ENCODE measurements around the gene KRTAP4-9. TPM values are rescaled to one million over a fixed set of nuclear protein-coding genes. Genes with fewer than 3 reads are reported as not detected.

Gene KRTAP4-9
- polyA plus RNA-seq, 4 donors: not detected

Other genes starting within 250 kb of the KRTAP4-9 start
- under 1 TPM in 1 of 4 donors, not detected in 3; 0.12 TPM for gene KRT12, start 238.2 kb upstream of the KRTAP4-9 start, polyA plus RNA-seq (ENCODE audit: insufficient read length in 4 of 4)
- under 1 TPM in 3 of 4 donors, not detected in 1; 0.08 to 1.00 (median 0.77) TPM for gene KRT20, start 220.1 kb upstream of the KRTAP4-9 start, polyA plus RNA-seq (ENCODE audit: insufficient read length in 4 of 4)
- 1 to 10 TPM in 3 of 4 donors, under 1 TPM in 1; 0.66 to 2.4 (median 1.8) TPM for gene KRT23, start 167.7 kb upstream of the KRTAP4-9 start, polyA plus RNA-seq (ENCODE audit: insufficient read length in 4 of 4)
- not detected for gene KRT39, start 138.4 kb upstream of the KRTAP4-9 start, polyA plus RNA-seq (ENCODE audit: insufficient read length in 4 of 4)
- under 1 TPM in 1 of 4 donors, not detected in 3; 0.03 TPM for gene KRT40, start 121.1 kb upstream of the KRTAP4-9 start, polyA plus RNA-seq (ENCODE audit: insufficient read length in 4 of 4)
- gene KRTAP3-3, start 111.2 kb upstream of the KRTAP4-9 start, polyA plus RNA-seq (ENCODE audit: insufficient read length in 4 of 4): not detected
- not detected for gene KRTAP3-2, start 105.5 kb upstream of the KRTAP4-9 start, polyA plus RNA-seq (ENCODE audit: insufficient read length in 4 of 4)
- not detected for gene KRTAP3-1, start 96.3 kb upstream of the KRTAP4-9 start, polyA plus RNA-seq (ENCODE audit: insufficient read length in 4 of 4)
- gene KRTAP1-5, start 78.2 kb upstream of the KRTAP4-9 start, polyA plus RNA-seq (ENCODE audit: insufficient read length in 4 of 4): not detected
- gene KRTAP1-4, start 75.2 kb upstream of the KRTAP4-9 start, polyA plus RNA-seq (ENCODE audit: insufficient read length in 4 of 4): not detected
- not detected for gene KRTAP1-3, start 70.5 kb upstream of the KRTAP4-9 start, polyA plus RNA-seq (ENCODE audit: insufficient read length in 4 of 4)
- not detected for gene KRTAP1-1, start 63.9 kb upstream of the KRTAP4-9 start, polyA plus RNA-seq (ENCODE audit: insufficient read length in 4 of 4)
- not detected for gene KRTAP2-1, start 58.1 kb upstream of the KRTAP4-9 start, polyA plus RNA-seq (ENCODE audit: insufficient read length in 4 of 4)
- not detected for gene KRTAP2-2, start 50.2 kb upstream of the KRTAP4-9 start, polyA plus RNA-seq (ENCODE audit: insufficient read length in 4 of 4)
- not detected for gene KRTAP2-3, start 45.3 kb upstream of the KRTAP4-9 start, polyA plus RNA-seq (ENCODE audit: insufficient read length in 4 of 4)
- not detected for gene KRTAP2-4, start 39.5 kb upstream of the KRTAP4-9 start, polyA plus RNA-seq (ENCODE audit: insufficient read length in 4 of 4)
- not detected for gene KRTAP4-7, start 21.2 kb upstream of the KRTAP4-9 start, polyA plus RNA-seq (ENCODE audit: insufficient read length in 4 of 4)
- gene KRTAP4-8, start 7.2 kb upstream of the KRTAP4-9 start, polyA plus RNA-seq (ENCODE audit: insufficient read length in 4 of 4): not detected
- not detected for gene KRTAP4-16, start 3.2 kb upstream of the KRTAP4-9 start, polyA plus RNA-seq (ENCODE audit: insufficient read length in 4 of 4)
- gene KRTAP4-11, start 13.0 kb downstream of the KRTAP4-9 start, polyA plus RNA-seq (ENCODE audit: insufficient read length in 4 of 4): not detected
- gene KRTAP4-12, start 18.8 kb downstream of the KRTAP4-9 start, polyA plus RNA-seq (ENCODE audit: insufficient read length in 4 of 4): not detected
- gene KRTAP4-6, start 35.2 kb downstream of the KRTAP4-9 start, polyA plus RNA-seq (ENCODE audit: insufficient read length in 4 of 4): not detected
- not detected for gene KRTAP4-5, start 44.4 kb downstream of the KRTAP4-9 start, polyA plus RNA-seq (ENCODE audit: insufficient read length in 4 of 4)
- gene KRTAP4-4, start 55.4 kb downstream of the KRTAP4-9 start, polyA plus RNA-seq (ENCODE audit: insufficient read length in 4 of 4): not detected
- not detected for gene KRTAP4-3, start 62.8 kb downstream of the KRTAP4-9 start, polyA plus RNA-seq (ENCODE audit: insufficient read length in 4 of 4)
- gene KRTAP4-2, start 72.8 kb downstream of the KRTAP4-9 start, polyA plus RNA-seq (ENCODE audit: insufficient read length in 4 of 4): not detected
- gene KRTAP4-1, start 79.5 kb downstream of the KRTAP4-9 start, polyA plus RNA-seq (ENCODE audit: insufficient read length in 4 of 4): not detected
- gene KRTAP9-1, start 84.5 kb downstream of the KRTAP4-9 start, polyA plus RNA-seq (ENCODE audit: insufficient read length in 4 of 4): not detected
- gene KRTAP9-2, start 121.3 kb downstream of the KRTAP4-9 start, polyA plus RNA-seq (ENCODE audit: insufficient read length in 4 of 4): not detected
- gene KRTAP9-3, start 127.1 kb downstream of the KRTAP4-9 start, polyA plus RNA-seq (ENCODE audit: insufficient read length in 4 of 4): not detected
- not detected for gene KRTAP9-8, start 132.6 kb downstream of the KRTAP4-9 start, polyA plus RNA-seq (ENCODE audit: insufficient read length in 4 of 4)
- gene KRTAP9-4, start 144.3 kb downstream of the KRTAP4-9 start, polyA plus RNA-seq (ENCODE audit: insufficient read length in 4 of 4): not detected
- not detected for gene KRTAP9-9, start 150.0 kb downstream of the KRTAP4-9 start, polyA plus RNA-seq (ENCODE audit: insufficient read length in 4 of 4)
- gene KRTAP9-6, start 160.0 kb downstream of the KRTAP4-9 start, polyA plus RNA-seq (ENCODE audit: insufficient read length in 4 of 4): under 1 TPM in 1 of 4 donors, not detected in 3; 0.05 TPM
- gene KRTAP9-7, start 170.3 kb downstream of the KRTAP4-9 start, polyA plus RNA-seq (ENCODE audit: insufficient read length in 4 of 4): not detected
- gene KRTAP29-1, start 197.5 kb downstream of the KRTAP4-9 start, polyA plus RNA-seq (ENCODE audit: insufficient read length in 4 of 4): not detected
- not detected for gene KRTAP16-1, start 203.9 kb downstream of the KRTAP4-9 start, polyA plus RNA-seq (ENCODE audit: insufficient read length in 4 of 4)
- gene KRTAP17-1, start 210.3 kb downstream of the KRTAP4-9 start, polyA plus RNA-seq (ENCODE audit: insufficient read length in 4 of 4): not detected
- not detected for gene KRT33A, start 245.4 kb downstream of the KRTAP4-9 start, polyA plus RNA-seq (ENCODE audit: insufficient read length in 4 of 4)

All from right renal pelvis (tissue), 4 donors.